Neural progenitor cell (in vitro differentiated cells): ENCODE data around the gene SNTG2. TPM values are rescaled to one million over a fixed set of nuclear protein-coding genes. Genes with fewer than 3 reads are reported as not detected.

Source experiments
- DNase-seq: peaks from one replicate; pipeline ENCODE4 v3.0.0-alpha.2; 2016; ENCODE audit warnings: low spot score
- H2AFZ ChIP-seq: fragments of 200-600 bp; sonication (generic); replicated peaks from 2 replicates; pipeline ENCODE4 v1.6.1; 2016; ENCODE audit warnings: antibody characterized with exemption
- H3F3A ChIP-seq: fragments of 200-600 bp; sonication (generic); 2 replicates; pipeline ENCODE4 v1.6.1; 2016; ENCODE audit warnings: antibody characterized with exemption, low read depth
- H3K27ac ChIP-seq: fragments of 200-600 bp; sonication (generic); 2 replicates; pipeline ENCODE4 v1.5.1; 2016; ENCODE audit warnings: mild to moderate bottlenecking
- H3K27me3 ChIP-seq: fragments of 200-600 bp; sonication (generic); 2 replicates; pipeline ENCODE4 v1.6.1; 2016; ENCODE audit warnings: mild to moderate bottlenecking, moderate library complexity
- H3K36me3 ChIP-seq: fragments of 200-600 bp; sonication (generic); 2 replicates; pipeline ENCODE4 v1.5.1; 2016
- H3K4me1 ChIP-seq: fragments of 200-600 bp; sonication (generic); 2 replicates; pipeline ENCODE4 v1.6.1; 2016; ENCODE audit warnings: mixed run types
- H3K4me2 ChIP-seq: fragments of 200-600 bp; sonication (generic); 2 replicates; pipeline ENCODE4 v1.6.1; 2016
- H3K4me3 ChIP-seq: fragments of 200-600 bp; sonication (generic); 2 replicates; pipeline ENCODE4 v1.5.1; 2016
- H3K79me2 ChIP-seq: fragments of 200-600 bp; sonication (generic); 2 replicates; pipeline ENCODE4 v1.6.1; 2016; ENCODE audit warnings: low read depth
- H3K9ac ChIP-seq: fragments of 200-600 bp; sonication (generic); 2 replicates; pipeline ENCODE4 v1.6.1; 2016
- H3K9me3 ChIP-seq: fragments of 200-600 bp; sonication (generic); 2 replicates; pipeline ENCODE4 v1.5.1; 2016; ENCODE audit warnings: low read depth
- H4K20me1 ChIP-seq: fragments of 200-600 bp; sonication (generic); 2 replicates; pipeline ENCODE4 v1.6.1; 2016; ENCODE audit warnings: low read depth
- H3K27ac Mint-ChIP-seq: 3 replicates; pipeline ENCODE4 v1.8.0; 2021; ENCODE audit warnings: mixed read lengths
- H3K27me3 Mint-ChIP-seq: 2 replicates; pipeline ENCODE4 v1.8.0; 2022; ENCODE audit warnings: low read depth, mild to moderate bottlenecking, inconsistent platforms, moderate library complexity, mixed read lengths; ENCODE audit not compliant: insufficient read depth
- H3K36me3 Mint-ChIP-seq: 3 replicates; pipeline ENCODE4 v1.8.0; 2021; ENCODE audit warnings: mixed read lengths
- H3K4me1 Mint-ChIP-seq: 3 replicates; pipeline ENCODE4 v1.8.0; 2021; ENCODE audit warnings: mixed read lengths
- H3K4me3 Mint-ChIP-seq: 3 replicates; pipeline ENCODE4 v1.8.0; 2021; ENCODE audit warnings: mild to moderate bottlenecking, moderate library complexity, mixed read lengths
- H3K9me3 Mint-ChIP-seq: 3 replicates; pipeline ENCODE4 v1.8.0; 2020; ENCODE audit warnings: mixed read lengths
- CTCF ChIP-seq: fragments of 200-600 bp; sonication (generic); IDR thresholded peaks from 2 replicates; pipeline ENCODE4 v1.5.1; 2017; ENCODE audit warnings: antibody characterized with exemption, mild to moderate bottlenecking
- EZH2 ChIP-seq: fragments of 200-600 bp; sonication (generic); IDR thresholded peaks from 2 replicates; pipeline ENCODE4 v1.6.1; 2017; ENCODE audit warnings: antibody characterized with exemption, mild to moderate bottlenecking, moderate library complexity
- EZH2phosphoT487 ChIP-seq: fragments of 200-600 bp; sonication (generic); IDR thresholded peaks from 2 replicates; pipeline ENCODE4 v1.6.1; 2017; ENCODE audit warnings: antibody characterized with exemption
- total RNA-seq: library from RNA; depleted of rRNA; stranded (reverse); fragments of >200 nt; gene quantifications from 2 replicates; pipeline ENCODE4 v1.2.3, GENCODE V29; 2015; ENCODE audit warnings: low replicate concordance

The SNTG2 gene
- total RNA-seq, 1 donor from 2014 or later: 1.1 TPM

GRCh38 chr2:1406434-1406833 lies 455.8 kb downstream of the SNTG2 start:
- TF ChIP-seq EZH2phosphoT487: no peak
- no peak for TF ChIP-seq EZH2
- no peak for TF ChIP-seq CTCF

GRCh38 chr2:1407950-1408675 lies 457.5 kb downstream of the SNTG2 start:
- peaks cover 6% of the 10 kb centered on the region for H3K9me3 Mint-ChIP-seq
- no peak overlapping the region for H3K27ac Mint-ChIP-seq
- H3K36me3 Mint-ChIP-seq: no peaks in the 10 kb centered on the region
- no peak for TF ChIP-seq EZH2phosphoT487
- no peak for TF ChIP-seq EZH2
- no peak for TF ChIP-seq CTCF
- no peaks in the 10 kb centered on the region for H3K4me1 ChIP-seq
- H3K27me3 ChIP-seq: no peaks in the 10 kb centered on the region
- H3K27ac ChIP-seq: no peak overlapping the region
- H3K79me2 ChIP-seq: no peaks in the 10 kb centered on the region
- peaks cover 23% of the 10 kb centered on the region for H3K4me1 Mint-ChIP-seq
- no peaks in the 10 kb centered on the region for H3F3A ChIP-seq
- no peak for DNase-seq
- H3K27me3 Mint-ChIP-seq: peaks cover 12% of the 10 kb centered on the region
- no peak overlapping the region for H3K4me2 ChIP-seq
- H2AFZ ChIP-seq: no peak overlapping the region
- no peak overlapping the region for H3K4me3 Mint-ChIP-seq
- no peaks in the 10 kb centered on the region for H3K36me3 ChIP-seq
- H4K20me1 ChIP-seq: no peaks in the 10 kb centered on the region
- no peaks in the 10 kb centered on the region for H3K9me3 ChIP-seq
- no peak overlapping the region for H3K4me3 ChIP-seq
- H3K9ac ChIP-seq: no peak overlapping the region

More at GRCh38 chr2:1406434-1406833, 455.8 kb downstream of the SNTG2 start:
- Histone ChIP-seq H3K27me3 (no peaks in the 10 kb centered on the region), H3K4me2 (no peak overlapping the region), H3K9me3 (no peaks in the 10 kb centered on the region), H3K4me3 (no peak overlapping the region), H3K4me1 (no peaks in the 10 kb centered on the region), H3F3A (no peaks in the 10 kb centered on the region), H3K27ac (no peak overlapping the region), H3K36me3 (no peaks in the 10 kb centered on the region), H4K20me1 (no peaks in the 10 kb centered on the region), H3K79me2 (no peaks in the 10 kb centered on the region), H2AFZ (no peak overlapping the region), H3K9ac (no peak overlapping the region)
- H3K27me3 Mint-ChIP-seq: peaks cover 11% of the 10 kb centered on the region
- DNase-seq: no peak
- peaks cover 9% of the 10 kb centered on the region for H3K9me3 Mint-ChIP-seq
- H3K4me3 Mint-ChIP-seq: no peak overlapping the region
- peaks cover 15% of the 10 kb centered on the region for H3K4me1 Mint-ChIP-seq
- no peaks in the 10 kb centered on the region for H3K36me3 Mint-ChIP-seq
- no peak overlapping the region for H3K27ac Mint-ChIP-seq

GRCh38 chr2:1413156-1413710 lies 462.6 kb downstream of the SNTG2 start, which contains the start of gene TPO:
Gene TPO (plus strand): TSS chr2:1413463. CDS start chr2:1414409, 946 bp downstream.
- H3K4me2 ChIP-seq: no peak within 1 kb of the TSS
- H3K27me3 ChIP-seq: no peaks in the 10 kb centered on the region
- peaks cover under 1% of the 10 kb centered on the region for H3K4me1 ChIP-seq
- H3K4me3 ChIP-seq: no peak within 1 kb of the TSS
- no peaks in the 10 kb centered on the region for H4K20me1 ChIP-seq
- no peaks in the 10 kb centered on the region for H3K36me3 Mint-ChIP-seq
- H3K27ac Mint-ChIP-seq: peak within 1 kb of the TSS; percentile 79
- no peak within 1 kb of the TSS for H2AFZ ChIP-seq
- no peak within 1 kb of the TSS for H3K27ac ChIP-seq
- peaks cover 4% of the 10 kb centered on the region for H3K9me3 Mint-ChIP-seq
- no peak within 1 kb of the TSS for H3K4me3 Mint-ChIP-seq
- no peak for DNase-seq
- TF ChIP-seq CTCF (no peak), EZH2phosphoT487 (no peak), EZH2 (no peak)
- H3K4me1 Mint-ChIP-seq: peaks cover 29% of the 10 kb centered on the region
- H3K9ac ChIP-seq: no peak within 1 kb of the TSS
- no peaks in the 10 kb centered on the region for H3K9me3 ChIP-seq
- peaks cover 6% of the 10 kb centered on the region for H3K27me3 Mint-ChIP-seq
- H3K36me3 ChIP-seq: no peaks in the 10 kb centered on the region
- H3F3A ChIP-seq: no peaks in the 10 kb centered on the region
- H3K79me2 ChIP-seq: no peaks in the 10 kb centered on the region
